Parathyroid adenoma (tissue), 2 donors: ENCODE measurements around the gene KRT86.

Experiments used
- H2AFZ ChIP-seq: fragments of 300-600 bp; sonication (generic); one replicate; pipeline ENCODE4 v1.7.0; 2017; ENCODE audit warnings: antibody characterized with exemption, mild to moderate bottlenecking
- H3K27ac ChIP-seq: fragments of 300-600 bp; sonication (generic); one replicate; pipeline ENCODE4 v1.7.0; 2017
- H3K27me3 ChIP-seq: fragments of 300-600 bp; sonication (generic); one replicate; pipeline ENCODE4 v1.7.0; 2017; ENCODE audit warnings: low read length; ENCODE audit not compliant: control insufficient read depth, insufficient read depth
- H3K36me3 ChIP-seq: fragments of 300-600 bp; sonication (generic); one replicate; pipeline ENCODE4 v1.7.0; 2017; ENCODE audit warnings: low read length; ENCODE audit not compliant: control insufficient read depth, insufficient read depth
- H3K4me1 ChIP-seq: fragments of 300-600 bp; sonication (generic); one replicate; pipeline ENCODE4 v1.7.0; 2017; ENCODE audit warnings: control low read depth
- H3K4me2 ChIP-seq: fragments of 300-600 bp; sonication (generic); one replicate; pipeline ENCODE4 v1.7.0; 2017; ENCODE audit warnings: low read length
- H3K4me3 ChIP-seq: fragments of 300-600 bp; sonication (generic); one replicate; pipeline ENCODE4 v1.7.0; 2017; ENCODE audit warnings: low read depth, low read length
- H3K79me2 ChIP-seq: fragments of 300-600 bp; sonication (generic); one replicate; pipeline ENCODE4 v1.7.0; 2017; ENCODE audit warnings: control low read depth
- H3K9ac ChIP-seq: fragments of 300-600 bp; sonication (generic); one replicate; pipeline ENCODE4 v1.7.0; 2017; ENCODE audit warnings: mild to moderate bottlenecking
- H3K9me3 ChIP-seq: fragments of 300-600 bp; sonication (generic); one replicate; pipeline ENCODE4 v1.7.0; 2017; ENCODE audit warnings: low read length; ENCODE audit not compliant: control insufficient read depth
- TF ChIP-seq, protein P1 (sequence below): fragments of 300-600 bp; sonication (generic); IDR thresholded peaks from one replicate; pipeline ENCODE4 v1.7.0; 2017; ENCODE audit warnings: antibody characterized with exemption, mild to moderate bottlenecking
- donor health status: primary hyperparathyroidism.

KRT86 gene

DNA sequence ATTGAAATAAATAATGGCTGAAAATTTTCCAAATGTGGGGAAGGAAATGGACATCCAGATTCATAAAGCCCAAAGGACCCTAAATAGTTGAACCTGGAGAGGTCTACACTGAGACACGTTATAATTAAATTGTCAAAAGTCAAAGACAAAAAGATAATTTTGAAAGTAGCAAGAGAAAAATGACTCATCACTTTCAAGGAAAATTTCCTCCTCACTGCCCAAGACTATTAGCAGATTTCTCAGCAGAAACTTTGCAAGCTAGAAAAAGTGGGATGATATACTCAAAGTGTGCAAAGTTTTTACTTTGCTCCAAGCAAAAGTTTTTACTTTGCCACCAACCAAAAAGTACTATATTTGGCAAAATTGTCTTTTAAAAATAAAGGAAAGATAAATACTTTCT lies 62.6 kb downstream of the KRT86 start:
- Histone ChIP-seq H3K27ac (no peak overlapping the region), H3K4me2 (no peak overlapping the region)
- TF ChIP-seq, protein P1, sequence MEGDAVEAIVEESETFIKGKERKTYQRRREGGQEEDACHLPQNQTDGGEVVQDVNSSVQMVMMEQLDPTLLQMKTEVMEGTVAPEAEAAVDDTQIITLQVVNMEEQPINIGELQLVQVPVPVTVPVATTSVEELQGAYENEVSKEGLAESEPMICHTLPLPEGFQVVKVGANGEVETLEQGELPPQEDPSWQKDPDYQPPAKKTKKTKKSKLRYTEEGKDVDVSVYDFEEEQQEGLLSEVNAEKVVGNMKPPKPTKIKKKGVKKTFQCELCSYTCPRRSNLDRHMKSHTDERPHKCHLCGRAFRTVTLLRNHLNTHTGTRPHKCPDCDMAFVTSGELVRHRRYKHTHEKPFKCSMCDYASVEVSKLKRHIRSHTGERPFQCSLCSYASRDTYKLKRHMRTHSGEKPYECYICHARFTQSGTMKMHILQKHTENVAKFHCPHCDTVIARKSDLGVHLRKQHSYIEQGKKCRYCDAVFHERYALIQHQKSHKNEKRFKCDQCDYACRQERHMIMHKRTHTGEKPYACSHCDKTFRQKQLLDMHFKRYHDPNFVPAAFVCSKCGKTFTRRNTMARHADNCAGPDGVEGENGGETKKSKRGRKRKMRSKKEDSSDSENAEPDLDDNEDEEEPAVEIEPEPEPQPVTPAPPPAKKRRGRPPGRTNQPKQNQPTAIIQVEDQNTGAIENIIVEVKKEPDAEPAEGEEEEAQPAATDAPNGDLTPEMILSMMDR: no peak

DNA sequence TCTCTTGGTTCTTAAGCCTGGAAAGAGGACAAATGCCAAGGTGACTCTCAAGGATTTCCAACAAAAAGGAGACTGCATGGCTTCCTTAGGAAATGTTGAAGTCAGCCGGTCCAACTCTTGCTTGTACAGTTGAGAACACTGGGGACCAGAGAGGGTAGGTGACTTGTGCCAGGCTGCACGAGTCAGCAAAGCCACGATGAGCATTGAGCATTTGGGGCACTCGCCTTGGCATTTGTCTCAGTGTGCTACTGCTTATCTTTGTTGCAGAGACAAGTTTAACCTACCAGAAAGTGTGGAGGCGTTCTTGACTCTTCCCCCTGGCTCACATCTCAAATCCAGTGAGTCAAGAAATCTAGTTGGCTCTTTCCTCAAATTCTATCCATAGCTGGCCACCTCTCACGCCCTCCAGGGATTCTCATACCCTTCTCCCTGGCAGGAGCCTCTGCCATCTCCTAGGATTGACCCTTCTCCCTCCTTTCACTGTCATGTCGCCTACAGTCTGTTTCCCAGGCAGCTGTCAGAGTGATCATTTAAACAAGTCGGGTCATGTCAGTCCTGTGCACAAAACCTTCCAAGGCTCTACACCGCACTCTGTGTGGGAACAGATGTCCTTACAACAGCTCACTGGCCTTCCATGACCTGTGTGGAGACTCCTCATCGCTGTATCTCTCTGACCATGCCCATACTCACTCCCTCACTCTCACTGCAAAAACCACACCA lies 64.0 kb downstream of the KRT86 start:
- TF ChIP-seq, protein P1: no peak
- Histone ChIP-seq H3K9me3 (no peaks in the 10 kb centered on the region), H3K36me3 (no peaks in the 10 kb centered on the region), H3K27me3 (no peaks in the 10 kb centered on the region), H3K79me2 (no peaks in the 10 kb centered on the region), H3K4me2 (no peak overlapping the region), H3K4me3 (no peak overlapping the region), H3K9ac (no peak overlapping the region), H2AFZ (no peak overlapping the region), H3K27ac (no peak overlapping the region), H3K4me1 (peaks cover 6% of the 10 kb centered on the region)

More for the DNA sequence above, 62.6 kb downstream of the KRT86 start:
- Histone ChIP-seq H3K9me3 (no peaks in the 10 kb centered on the region), H3K9ac (no peak overlapping the region), H3K4me3 (no peak overlapping the region), H3K4me1 (peaks cover 16% of the 10 kb centered on the region), H3K79me2 (no peaks in the 10 kb centered on the region), H3K27me3 (no peaks in the 10 kb centered on the region), H3K36me3 (no peaks in the 10 kb centered on the region), H2AFZ (no peak overlapping the region)

DNA sequence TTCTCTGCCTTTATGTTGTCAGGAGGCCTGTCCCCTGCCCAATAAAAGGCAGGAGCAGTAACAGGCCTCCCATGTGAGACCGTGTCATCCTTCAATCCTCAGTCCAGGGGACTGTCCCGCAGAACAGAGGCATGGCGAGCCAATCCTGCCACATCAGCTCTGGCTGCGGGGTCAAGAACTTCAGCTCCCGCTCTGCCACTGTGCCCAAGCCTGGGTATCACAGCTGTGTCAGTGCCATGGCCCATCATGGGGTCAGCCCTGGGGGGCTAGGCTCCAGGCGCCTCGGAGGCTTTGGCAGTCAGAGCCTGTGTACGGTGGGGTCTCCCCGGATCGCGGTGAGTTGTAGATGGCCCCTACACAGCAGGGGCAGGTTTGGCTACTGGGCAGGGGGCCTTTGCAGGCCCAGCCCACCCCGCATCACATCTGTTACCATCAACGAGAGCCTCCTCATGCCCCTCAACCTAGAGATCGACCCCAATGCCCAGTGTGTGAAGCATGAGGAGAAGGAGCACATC lies 66.7 kb downstream of the KRT86 start:
- no peak overlapping the region for H2AFZ ChIP-seq
- no peaks in the 10 kb centered on the region for H3K27me3 ChIP-seq
- H3K27ac ChIP-seq: no peak overlapping the region
- no peaks in the 10 kb centered on the region for H3K9me3 ChIP-seq
- no peaks in the 10 kb centered on the region for H3K36me3 ChIP-seq
- peaks cover 6% of the 10 kb centered on the region for H3K4me1 ChIP-seq
- H3K4me3 ChIP-seq: no peak overlapping the region
- H3K4me2 ChIP-seq: no peak overlapping the region
- H3K79me2 ChIP-seq: no peaks in the 10 kb centered on the region
- TF ChIP-seq, protein P1: no peak
- no peak overlapping the region for H3K9ac ChIP-seq

DNA sequence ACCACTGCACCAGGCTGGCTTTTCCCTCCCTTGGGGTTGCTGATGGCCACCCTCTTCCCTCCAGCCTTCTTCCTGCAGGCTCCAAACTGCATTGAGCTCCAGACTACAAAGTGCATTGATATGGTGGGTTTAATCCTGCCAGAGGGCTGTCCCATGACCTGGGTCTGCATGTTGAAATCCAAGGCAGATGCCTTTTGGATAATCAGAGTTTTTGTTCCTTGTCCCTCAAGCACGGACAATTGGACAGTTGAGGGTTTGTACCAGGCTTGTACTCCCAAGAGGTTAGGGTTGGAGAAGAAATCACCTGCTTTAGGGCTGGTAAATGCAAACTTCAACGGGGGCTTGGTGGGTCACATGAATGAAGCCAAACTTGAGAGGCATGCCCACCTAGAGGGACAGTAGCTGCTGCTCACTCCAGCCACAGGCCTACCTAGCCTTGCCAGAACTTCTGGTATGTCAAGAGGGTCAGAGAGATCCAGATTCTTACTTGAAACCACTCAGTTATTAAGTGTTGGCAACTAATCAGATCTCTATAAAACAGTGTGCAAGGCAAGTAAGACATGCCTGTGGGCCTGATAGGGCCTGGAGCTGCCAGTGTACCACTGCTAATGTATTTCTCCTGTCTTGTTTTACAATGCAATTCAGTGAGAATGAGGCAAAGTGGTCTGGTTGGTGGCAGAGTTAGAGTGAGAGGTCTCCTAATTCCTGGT lies 68.5 kb downstream of the KRT86 start:
- TF ChIP-seq, protein P1: no peak
- H3K4me2 ChIP-seq: no peak overlapping the region
- no peak overlapping the region for H2AFZ ChIP-seq
- no peaks in the 10 kb centered on the region for H3K27me3 ChIP-seq
- peaks cover 6% of the 10 kb centered on the region for H3K4me1 ChIP-seq
- H3K9ac ChIP-seq: no peak overlapping the region
- H3K4me3 ChIP-seq: no peak overlapping the region
- H3K36me3 ChIP-seq: no peaks in the 10 kb centered on the region
- H3K79me2 ChIP-seq: no peaks in the 10 kb centered on the region
- no peaks in the 10 kb centered on the region for H3K9me3 ChIP-seq
- no peak overlapping the region for H3K27ac ChIP-seq
